Gastrocnemius medialis (tissue), 4 donors: ENCODE data around the gene WIZ. TPM values are rescaled to one million over a fixed set of nuclear protein-coding genes. Genes with fewer than 3 reads are reported as not detected.

Experiments
- ATAC-seq, 2 donors: fragments of 150-250 bp; one replicate each; pipeline ENCODE4 v1.9.1; 2016
- DNase-seq, 2 donors: peaks; one replicate each; pipeline ENCODE4 v3.0.0-alpha.2; 2019
- H3K27ac ChIP-seq, 4 donors: fragments of 200-600 bp; sonication (generic); 1 replicate in 1 of 4; 2 replicates in 3 of 4; pipeline ENCODE4 v1.5.1; 2016 to 2018; ENCODE audit warnings: mild to moderate bottlenecking in 2 of 4, moderate library complexity in 1 of 4
- H3K27me3 ChIP-seq, 3 donors: fragments of 200-600 bp; sonication (generic) in 2 of 3; 1 replicate in 1 of 3; 2 replicates in 2 of 3; pipeline versions ENCODE4 v1.5.1 to v1.6.0; 2016 to 2019; ENCODE audit warnings: mild to moderate bottlenecking in 1 of 3, moderate library complexity in 1 of 3
- H3K36me3 ChIP-seq, 2 donors: fragments of 200-600 bp; sonication (generic) in 1 of 2; one replicate each; pipeline ENCODE4 v1.5.1; 2017 to 2018
- H3K4me1 ChIP-seq, 2 donors: fragments of 200-600 bp; sonication (generic) in 1 of 2; one replicate each; pipeline ENCODE4 v1.5.1; 2016 to 2017; ENCODE audit warnings: mild to moderate bottlenecking in 2 of 2
- H3K4me3 ChIP-seq, 4 donors: fragments of 200-600 bp; sonication (generic) in 3 of 4; 1 replicate in 1 of 4; 2 replicates in 3 of 4; pipeline ENCODE4 v1.5.1; 2016 to 2019; ENCODE audit warnings: mild to moderate bottlenecking in 2 of 4
- H3K9me3 ChIP-seq, 3 donors: fragments of 200-600 bp; sonication (generic) in 2 of 3; 1 replicate in 1 of 3; 2 replicates in 2 of 3; pipeline ENCODE4 v1.5.1; 2016 to 2019
- POLR2A ChIP-seq, 2 donors: fragments of 450-650 bp; IDR thresholded peaks; one replicate each; pipeline ENCODE4 v1.6.1; 2017; ENCODE audit warnings: antibody characterized with exemption in 2 of 2, mild to moderate bottlenecking in 2 of 2, moderate library complexity in 2 of 2
- in situ Hi-C, 4 donors: fragments of 200-750 bp; cut with MboI; loops; one replicate each; pipeline versions ENCODE4 v1.15.0 to v1.8.0; 2017; ENCODE audit warnings: low sequenced_read_pairs in 4 of 4
- intact Hi-C: fragments of 100-400 bp; cut with DNase I; formaldehyde crosslinking; loops from one replicate; pipeline ENCODE4 v1.15.1; 2023; ENCODE audit warnings: low total_unique reads
- total RNA-seq, 4 donors: library from RNA; depleted of rRNA; stranded (reverse); fragments of >200 nt; gene quantifications; one replicate each; pipeline versions ENCODE4 v1.1.0 to v1.2.3, GENCODE V29; 2016
- TF ChIP-seq, protein P1 (sequence below), 5 experiments: fragments of 450-650 bp in 3 of 5; fragments of 200-600 bp in 2 of 5; sonication (generic) in 2 of 5; IDR thresholded peaks in 4 of 5; conservative IDR thresholded peaks in 1 of 5; 1 replicate in 4 of 5; 2 replicates in 1 of 5; pipeline ENCODE4 v1.5.1; 2016 to 2019; ENCODE audit warnings: antibody characterized with exemption in 5 of 5, mild to moderate bottlenecking in 3 of 5, moderate library complexity in 3 of 5

The WIZ gene
- total RNA-seq, 4 donors from 2014 or later: 28.0 to 40.6 (median 32.5) TPM

GRCh38 chr19:15424692-15425272 is 25.0 kb downstream of the WIZ start:
- ATAC-seq: no peak
- in situ Hi-C loops (loop anchor here in 2 of 4 donors (25.0 kb wide), 1 partner anchor 162 kb away; no protein-coding TSS in a partner anchor), intact Hi-C loops (no loop called here)
- no peak for TF ChIP-seq POLR2A (IDR thresholded peaks at IDR 0.05)
- TF ChIP-seq, protein P1, sequence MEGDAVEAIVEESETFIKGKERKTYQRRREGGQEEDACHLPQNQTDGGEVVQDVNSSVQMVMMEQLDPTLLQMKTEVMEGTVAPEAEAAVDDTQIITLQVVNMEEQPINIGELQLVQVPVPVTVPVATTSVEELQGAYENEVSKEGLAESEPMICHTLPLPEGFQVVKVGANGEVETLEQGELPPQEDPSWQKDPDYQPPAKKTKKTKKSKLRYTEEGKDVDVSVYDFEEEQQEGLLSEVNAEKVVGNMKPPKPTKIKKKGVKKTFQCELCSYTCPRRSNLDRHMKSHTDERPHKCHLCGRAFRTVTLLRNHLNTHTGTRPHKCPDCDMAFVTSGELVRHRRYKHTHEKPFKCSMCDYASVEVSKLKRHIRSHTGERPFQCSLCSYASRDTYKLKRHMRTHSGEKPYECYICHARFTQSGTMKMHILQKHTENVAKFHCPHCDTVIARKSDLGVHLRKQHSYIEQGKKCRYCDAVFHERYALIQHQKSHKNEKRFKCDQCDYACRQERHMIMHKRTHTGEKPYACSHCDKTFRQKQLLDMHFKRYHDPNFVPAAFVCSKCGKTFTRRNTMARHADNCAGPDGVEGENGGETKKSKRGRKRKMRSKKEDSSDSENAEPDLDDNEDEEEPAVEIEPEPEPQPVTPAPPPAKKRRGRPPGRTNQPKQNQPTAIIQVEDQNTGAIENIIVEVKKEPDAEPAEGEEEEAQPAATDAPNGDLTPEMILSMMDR (IDR thresholded peaks at IDR 0.05 in 4 of 5, conservative IDR thresholded peaks at IDR 0.05 in 1 of 5): no peak
- Histone ChIP-seq H3K27me3 (no peaks in the 10 kb centered on the region), H3K4me3 (no peak overlapping the region), H3K9me3 (no peaks in the 10 kb centered on the region), H3K27ac (no peak overlapping the region), H3K36me3 (peaks cover 0 to 53% of the 10 kb centered on the region in 2 donors), H3K4me1 (peaks cover 16 to 22% of the 10 kb centered on the region in 2 donors)
- no peak for DNase-seq

DNA sequence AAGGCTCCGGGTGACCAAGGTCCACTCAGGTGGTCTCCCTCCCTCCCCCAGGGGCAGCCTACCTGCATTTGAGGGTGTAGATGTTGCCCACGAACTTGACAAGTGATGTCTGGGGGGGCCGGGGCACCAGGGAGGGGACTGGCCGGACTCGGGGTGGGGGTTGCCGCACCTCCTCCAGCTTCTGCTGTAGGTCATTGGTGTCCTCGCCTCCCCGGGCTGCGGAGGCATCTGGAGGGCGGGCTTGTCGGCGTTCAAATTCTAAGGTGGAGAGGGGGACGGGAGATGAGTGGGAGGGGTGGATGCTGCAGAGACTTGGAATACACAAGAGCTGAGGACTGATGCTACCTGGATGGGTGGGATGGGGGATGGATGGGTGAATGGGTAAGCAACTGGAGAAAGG is 25.6 kb downstream of the WIZ start:
- ATAC-seq (no peak), DNase-seq (no peak)
- Histone ChIP-seq H3K27me3 (no peaks in the 10 kb centered on the region), H3K4me1 (peaks cover 22 to 27% of the 10 kb centered on the region in 2 donors), H3K9me3 (no peaks in the 10 kb centered on the region), H3K36me3 (peaks cover 0 to 53% of the 10 kb centered on the region in 2 donors), H3K4me3 (no peak overlapping the region), H3K27ac (no peak overlapping the region)
- in situ Hi-C loops (no loop called here), intact Hi-C loops (no loop called here)
- no peak for TF ChIP-seq POLR2A (IDR thresholded peaks at IDR 0.05)
- TF ChIP-seq, protein P1 (IDR thresholded peaks at IDR 0.05 in 4 of 5, conservative IDR thresholded peaks at IDR 0.05 in 1 of 5): no peak

- no peak overlapping the region for H3K4me3 ChIP-seq
- no peaks in the 10 kb centered on the region for H3K27me3 ChIP-seq
- DNase-seq: no peak
- intact Hi-C loops: no loop called here
- H3K4me1 ChIP-seq: peaks cover 22 to 24% of the 10 kb centered on the region in 2 donors
- TF ChIP-seq POLR2A (IDR thresholded peaks at IDR 0.05): no peak
- peaks cover 0 to 53% of the 10 kb centered on the region in 2 donors for H3K36me3 ChIP-seq
- H3K9me3 ChIP-seq: no peaks in the 10 kb centered on the region
- H3K27ac ChIP-seq: peak overlapping the region in 1 of 4 donors; percentile 82
- no peak for ATAC-seq
- in situ Hi-C loops: no loop called here
These were observed 26.6 kb downstream of the WIZ start for GRCh38 chr19:15423130-15423529.

DNA sequence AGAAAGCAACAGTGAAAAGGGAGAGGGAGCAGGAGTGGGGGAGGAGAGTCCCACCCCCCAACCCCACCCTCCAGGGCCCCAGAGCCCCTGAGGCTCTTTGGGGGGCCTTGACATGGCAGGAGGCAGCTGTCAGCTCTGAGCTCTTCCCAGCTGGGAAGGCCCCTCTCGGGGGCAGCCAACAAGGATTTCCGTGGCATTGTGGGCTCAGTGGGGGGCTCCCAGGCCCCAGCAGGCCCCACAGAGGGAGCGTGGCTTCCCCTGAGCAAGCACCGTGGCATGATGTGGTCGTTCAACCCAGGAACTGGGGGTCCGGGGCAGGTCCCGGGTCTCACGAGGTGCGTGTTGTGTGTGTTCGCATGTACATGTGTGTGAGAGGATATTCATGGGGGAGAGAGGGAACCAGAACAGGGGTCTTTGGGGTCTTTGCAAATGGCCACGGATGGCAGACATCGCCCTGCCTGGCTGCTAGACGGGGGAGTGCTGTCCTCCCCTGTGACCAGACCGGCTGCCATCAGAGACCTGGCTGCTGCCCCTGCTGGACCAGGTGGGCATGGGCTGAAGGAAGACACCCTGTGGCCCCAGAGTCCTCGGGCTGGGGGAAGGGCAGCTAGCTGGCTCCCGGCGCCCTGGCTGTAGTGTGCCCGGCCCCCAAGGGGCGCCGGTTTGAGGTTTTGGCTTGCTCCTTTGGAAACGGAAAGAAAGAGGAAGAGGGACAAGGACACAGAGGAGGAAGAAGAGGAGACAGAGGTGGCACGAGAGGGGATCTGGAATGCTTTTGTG is 27.3 kb downstream of the WIZ start:
- Histone ChIP-seq H3K9me3 (no peaks in the 10 kb centered on the region), H3K4me3 (no peak overlapping the region), H3K27me3 (no peaks in the 10 kb centered on the region), H3K27ac (peak overlapping the region; percentile 70 to 84 (median 80)), H3K4me1 (peaks cover 26% of the 10 kb centered on the region in 2 donors), H3K36me3 (peaks cover 0 to 48% of the 10 kb centered on the region in 2 donors)
- ATAC-seq (no peak), DNase-seq (no peak)
- in situ Hi-C loops (no loop called here), intact Hi-C loops (no loop called here)
- TF ChIP-seq, protein P1 (IDR thresholded peaks at IDR 0.05 in 4 of 5, conservative IDR thresholded peaks at IDR 0.05 in 1 of 5): no peak
- no peak for TF ChIP-seq POLR2A (IDR thresholded peaks at IDR 0.05)

DNA sequence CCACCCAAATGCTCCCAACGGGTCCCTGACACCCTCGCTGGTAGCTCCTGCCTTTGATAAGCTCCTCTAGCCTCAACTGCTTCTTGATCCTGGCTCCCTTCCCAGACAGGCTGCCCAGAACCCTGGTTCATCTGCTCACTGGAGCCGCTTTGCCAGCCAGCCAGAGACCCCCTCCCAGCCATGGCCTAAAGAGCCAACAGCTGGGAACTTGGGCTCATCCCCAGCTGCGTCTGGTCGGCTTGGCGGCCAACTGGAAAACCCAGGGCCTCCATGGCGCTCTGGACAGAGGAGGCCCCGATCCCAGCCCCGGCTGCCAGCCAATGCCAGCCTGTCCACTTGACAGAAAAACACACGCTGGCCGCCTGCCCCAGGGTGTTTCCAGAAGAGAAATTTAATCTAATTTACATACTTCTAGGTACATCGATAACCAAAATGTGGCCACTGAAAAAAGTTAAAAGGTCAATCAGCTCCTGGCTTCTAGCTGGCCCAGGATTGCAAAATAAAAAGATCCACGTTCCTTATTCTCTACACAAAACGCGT is 28.0 kb downstream of the WIZ start:
- ATAC-seq (no peak), DNase-seq (peak in 1 of 2 donors; percentile 46)
- Histone ChIP-seq H3K9me3 (no peaks in the 10 kb centered on the region), H3K4me3 (no peak overlapping the region), H3K4me1 (peaks cover 33% of the 10 kb centered on the region in 2 donors), H3K36me3 (peaks cover 0 to 41% of the 10 kb centered on the region in 2 donors), H3K27me3 (no peaks in the 10 kb centered on the region), H3K27ac (peak overlapping the region; percentile 70 to 84 (median 80))
- intact Hi-C loops (no loop called here), in situ Hi-C loops (no loop called here)
- TF ChIP-seq, protein P1 (IDR thresholded peaks at IDR 0.05 in 4 of 5, conservative IDR thresholded peaks at IDR 0.05 in 1 of 5): no peak
- TF ChIP-seq POLR2A (IDR thresholded peaks at IDR 0.05): no peak
